8988T (cell line): ENCODE measurements around the gene FAM124B.

Experiments used
- DNase-seq: peaks from one replicate; pipeline ENCODE4 v3.0.0; 2011

FAM124B gene

GRCh38 chr2:224379986-224380385, 21.9 kb downstream of the FAM124B start:
- DNase-seq = no peak

GRCh38 chr2:224379172-224379571, 22.7 kb downstream of the FAM124B start:
- no peak for DNase-seq

- no peak for DNase-seq
Observed at GRCh38 chr2:224378701-224379097, 23.2 kb downstream of the FAM124B start.

- DNase-seq = no peak
Observed at GRCh38 chr2:224377751-224378700, 23.9 kb downstream of the FAM124B start.

GRCh38 chr2:224372641-224373040, 29.3 kb downstream of the FAM124B start:
- DNase-seq = no peak

GRCh38 chr2:224369028-224369632, 32.8 kb downstream of the FAM124B start:
- DNase-seq = no peak

- no peak for DNase-seq
Observed at GRCh38 chr2:224366267-224366844, 35.6 kb downstream of the FAM124B start.

GRCh38 chr2:224365331-224365730, 36.6 kb downstream of the FAM124B start:
- DNase-seq = no peak

- DNase-seq = no peak
Observed at GRCh38 chr2:224363281-224363680, 38.6 kb downstream of the FAM124B start.

GRCh38 chr2:224362094-224362493, 39.8 kb downstream of the FAM124B start:
- no peak for DNase-seq

- no peak for DNase-seq
Observed at GRCh38 chr2:224360801-224361251, 41.1 kb downstream of the FAM124B start.

GRCh38 chr2:224359569-224359968, 42.3 kb downstream of the FAM124B start:
- DNase-seq = no peak

- DNase-seq = peak; percentile 31
Observed at GRCh38 chr2:224357098-224357901, 44.6 kb downstream of the FAM124B start.

GRCh38 chr2:224354632-224355211, 47.2 kb downstream of the FAM124B start:
- DNase-seq = no peak

GRCh38 chr2:224350703-224351102, 51.2 kb downstream of the FAM124B start:
- no peak for DNase-seq

- no peak for DNase-seq
Observed at GRCh38 chr2:224349396-224349795, 52.5 kb downstream of the FAM124B start.

- DNase-seq = no peak
Observed at GRCh38 chr2:224347176-224348051, 54.5 kb downstream of the FAM124B start.

GRCh38 chr2:224345492-224345891, 56.4 kb downstream of the FAM124B start:
- no peak for DNase-seq

GRCh38 chr2:224343226-224343625, 58.7 kb downstream of the FAM124B start:
- no peak for DNase-seq

GRCh38 chr2:224335991-224336390, 65.9 kb downstream of the FAM124B start:
- no peak for DNase-seq

GRCh38 chr2:224334726-224335125, 67.2 kb downstream of the FAM124B start:
- DNase-seq = no peak
